ENCODE results near the gene SERPING1. TPM values are rescaled to one million over a fixed set of nuclear protein-coding genes. Genes with fewer than 3 reads are reported as not detected.

SERPING1 gene
- total and polyA plus RNA-seq, 2 of the 13 experiments (the other 11 are each of a cell fraction or from before 2014, with no cell fraction given), result 2.0 to 10.4 TPM

GRCh38 chr11:57567515-57568329 is 29.8 kb upstream of the SERPING1 start, which contains the start of gene UBE2L6:
Gene UBE2L6, minus strand, starts transcription at chr11:57567672. Its CDS starts 61 bp downstream, at chr11:57567611.
- H2AFZ ChIP-seq (ENCODE audit: low read length), result peak within 1 kb of the TSS; percentile 95
- H3K4me1 ChIP-seq (ENCODE audit: insufficient read depth, low read length), result peaks cover 24% of the 10 kb centered on the region
- H3K27ac ChIP-seq (ENCODE audit: extremely low read length, insufficient read depth, low read length), result peak within 1 kb of the TSS; percentile 40
- DNase-seq (ENCODE audit: low spot score), result no peak
- intact Hi-C loops (cut with micrococcal nuclease; ENCODE audit: unreplicated experiment) (loop anchor here (1.0 kb wide), 2 partner anchors 77 to 110 kb away; no protein-coding TSS in a partner anchor), in situ Hi-C loops (cut with HindIII; ENCODE audit: extremely low pct_ligation_motif_present, low pct_unique_long_range_greater_than_20kb) (loop anchor here (5.0 to 10.0 kb wide), 3 partner anchors 75 to 947 kb away; no protein-coding TSS in a partner anchor)
- H3K9me3 ChIP-seq (ENCODE audit: low read length), result no peaks in the 10 kb centered on the region
- H3K36me3 ChIP-seq (replicated peaks in 1 of 2; ENCODE audit: control insufficient read depth in 1 of 2, insufficient read depth in 2 of 2, low read length in 2 of 2), result no peaks in the 10 kb centered on the region
- ChIA-PET POLR2A (interaction anchor here (0.6 to 1.9 kb wide), 6 partner anchors 16 to 1010 kb away, joined by 3 to 23 read pairs (median 6); partner anchors contain the start of gene SERPING1), CTCF (ENCODE audit: low intra/inter-chr PET ratio, low total read pairs) (interaction anchor here (4.5 kb wide), 1 partner anchor 74 kb away, joined by 79 read pairs; no protein-coding TSS in a partner anchor)
- H4K20me1 ChIP-seq (ENCODE audit: insufficient read depth, low read length), result no peaks in the 10 kb centered on the region
- no TSS peak for BruUV-seq (replicated peaks)
- peak within 1 kb of the TSS; percentile 98 for H3K4me2 ChIP-seq (ENCODE audit: low read depth, low read length)
- H3K79me2 ChIP-seq (ENCODE audit: insufficient read depth, low read length), result no peaks in the 10 kb centered on the region
- peak within 1 kb of the TSS; percentile 65 for H3K9ac ChIP-seq (ENCODE audit: insufficient read depth, low read depth, low read length)
- WGBS (ENCODE audit: low lambda C conversion rate), result 0% methylated on average over 4 of the region's 92 CpGs
- peak within 1 kb of the TSS; percentile 82 to 98 (median 84) for H3K4me3 ChIP-seq (replicated peaks in 1 of 3; ENCODE audit: insufficient read depth in 1 of 3, low read depth in 2 of 3, low read length in 3 of 3)
- FAIRE-seq, result no peak
- ATAC-seq, result peak; percentile 89
- no peaks in the 10 kb centered on the region; a peak in 1 of 5 replicates for H3K27me3 ChIP-seq (ENCODE audit: control insufficient read depth in 1 of 2, insufficient read depth in 2 of 2, low read length in 2 of 2)
- TF ChIP-seq, protein P1, sequence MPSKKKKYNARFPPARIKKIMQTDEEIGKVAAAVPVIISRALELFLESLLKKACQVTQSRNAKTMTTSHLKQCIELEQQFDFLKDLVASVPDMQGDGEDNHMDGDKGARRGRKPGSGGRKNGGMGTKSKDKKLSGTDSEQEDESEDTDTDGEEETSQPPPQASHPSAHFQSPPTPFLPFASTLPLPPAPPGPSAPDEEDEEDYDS (CRISPR knock-in tag; IDR thresholded peaks at IDR 0.05), result no peak
- peak; percentile 95 for TF ChIP-seq ZSCAN29 (CRISPR knock-in tag; conservative IDR thresholded peaks at IDR 0.05)
- 0 out of 2 replicates have a peak, but pooled peaks have one; percentile 64 for TF ChIP-seq ZNF550 (CRISPR knock-in tag; IDR thresholded peaks at IDR 0.05; ENCODE audit: borderline replicate concordance)
- TF ChIP-seq SMAD9 (CRISPR knock-in tag; IDR thresholded peaks at IDR 0.05), result no peak
- no peak for TF ChIP-seq ZNF674 (CRISPR knock-in tag; IDR thresholded peaks at IDR 0.05; ENCODE audit: low read depth)
- TF ChIP-seq RXRA (CRISPR knock-in tag; IDR thresholded peaks at IDR 0.05), result peak; percentile 32; the same call in 1 of the 2 replicates
- TF ChIP-seq HOXD1 (CRISPR knock-in tag; IDR thresholded peaks at IDR 0.05), result 0 out of 2 replicates have a peak, but pooled peaks have one; percentile 14
- TF ChIP-seq SIX1 (CRISPR knock-in tag; IDR thresholded peaks at IDR 0.05; ENCODE audit: borderline replicate concordance), result no peak
- peak; percentile 45; the same call in 1 of the 2 replicates for TF ChIP-seq ZNF547 (CRISPR knock-in tag; IDR thresholded peaks at IDR 0.05)
- TF ChIP-seq MAFF (IDR thresholded peaks at IDR 0.05; ENCODE audit: low read depth, low read length), result no peak
- TF ChIP-seq ZNF678 (CRISPR knock-in tag; IDR thresholded peaks at IDR 0.05), result no peak
- 0 out of 2 replicates have a peak, but pooled peaks have one; percentile 64 for TF ChIP-seq SALL2 (CRISPR knock-in tag; IDR thresholded peaks at IDR 0.05)
- TF ChIP-seq ZNF572 (CRISPR knock-in tag; IDR thresholded peaks at IDR 0.05), result peak; percentile 89; the same call in 1 of the 2 replicates
- TF ChIP-seq, protein P2, sequence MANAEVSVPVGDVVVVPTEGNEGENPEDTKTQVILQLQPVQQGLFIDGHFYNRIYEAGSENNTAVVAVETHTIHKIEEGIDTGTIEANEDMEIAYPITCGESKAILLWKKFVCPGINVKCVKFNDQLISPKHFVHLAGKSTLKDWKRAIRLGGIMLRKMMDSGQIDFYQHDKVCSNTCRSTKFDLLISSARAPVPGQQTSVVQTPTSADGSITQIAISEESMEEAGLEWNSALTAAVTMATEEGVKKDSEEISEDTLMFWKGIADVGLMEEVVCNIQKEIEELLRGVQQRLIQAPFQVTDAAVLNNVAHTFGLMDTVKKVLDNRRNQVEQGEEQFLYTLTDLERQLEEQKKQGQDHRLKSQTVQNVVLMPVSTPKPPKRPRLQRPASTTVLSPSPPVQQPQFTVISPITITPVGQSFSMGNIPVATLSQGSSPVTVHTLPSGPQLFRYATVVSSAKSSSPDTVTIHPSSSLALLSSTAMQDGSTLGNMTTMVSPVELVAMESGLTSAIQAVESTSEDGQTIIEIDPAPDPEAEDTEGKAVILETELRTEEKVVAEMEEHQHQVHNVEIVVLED (CRISPR knock-in tag; IDR thresholded peaks at IDR 0.05; ENCODE audit: borderline replicate concordance), result peak; percentile 52; the same call in 1 of the 2 replicates
- 0 out of 2 replicates have a peak, but pooled peaks have one; percentile 7 for TF ChIP-seq ZBTB38 (CRISPR knock-in tag; IDR thresholded peaks at IDR 0.05)
- TF ChIP-seq RNF219 (CRISPR knock-in tag; IDR thresholded peaks at IDR 0.05), result no peak
- TF ChIP-seq, protein P3, sequence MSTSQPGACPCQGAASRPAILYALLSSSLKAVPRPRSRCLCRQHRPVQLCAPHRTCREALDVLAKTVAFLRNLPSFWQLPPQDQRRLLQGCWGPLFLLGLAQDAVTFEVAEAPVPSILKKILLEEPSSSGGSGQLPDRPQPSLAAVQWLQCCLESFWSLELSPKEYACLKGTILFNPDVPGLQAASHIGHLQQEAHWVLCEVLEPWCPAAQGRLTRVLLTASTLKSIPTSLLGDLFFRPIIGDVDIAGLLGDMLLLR (CRISPR knock-in tag; IDR thresholded peaks at IDR 0.05), result no peak
- TF ChIP-seq SPEN (CRISPR knock-in tag; IDR thresholded peaks at IDR 0.05; ENCODE audit: low read depth), result no peak
- no peak for TF ChIP-seq ZNF160 (CRISPR knock-in tag; IDR thresholded peaks at IDR 0.05)
